GM12864 (cell line): ENCODE results near the gene CDK14.

ENCODE experiments used
- DNase-seq: peaks from one replicate; pipeline ENCODE4 v3.0.0-alpha.2; 2011; ENCODE audit warnings: low read depth
- H3K4me3 ChIP-seq: 2 replicates; pipeline ENCODE4 v1.5.1; 2011; ENCODE audit warnings: mild to moderate bottlenecking, low read depth, low read length, control low read depth
- CTCF ChIP-seq: IDR thresholded peaks from 2 replicates; pipeline ENCODE4 v1.5.1; 2011; ENCODE audit warnings: low read depth, mild to moderate bottlenecking, moderate library complexity, low read length, control low read depth, inconsistent platforms; ENCODE audit errors: missing control alignments

CDK14 gene

DNA sequence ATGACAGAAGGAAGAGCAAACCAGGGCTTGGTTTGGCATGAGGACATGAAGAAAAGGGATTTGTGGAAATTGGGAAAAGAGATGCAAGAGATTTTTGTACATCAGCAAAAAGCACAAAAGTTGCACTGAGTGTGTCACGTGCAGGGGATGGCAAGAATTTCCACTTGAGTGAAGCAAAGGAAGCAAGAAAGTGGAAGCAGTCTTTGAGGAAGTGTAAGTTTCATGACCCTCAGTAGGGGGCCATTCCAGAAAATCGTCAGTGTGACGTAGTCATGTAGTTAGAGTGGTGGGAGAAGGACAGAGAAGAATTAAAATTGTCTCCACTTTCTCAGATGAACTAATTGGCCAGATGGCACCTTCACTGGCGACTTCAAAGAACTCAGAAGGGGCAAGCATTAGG, 544.9 kb downstream of the CDK14 start:
- TF ChIP-seq CTCF, result no peak
- no peak for DNase-seq
- no peak overlapping the region for H3K4me3 ChIP-seq

- H3K4me3 ChIP-seq, result no peak overlapping the region
- DNase-seq, result no peak
- TF ChIP-seq CTCF, result no peak
These were observed 546.6 kb downstream of the CDK14 start for GRCh38 chr7:91142743-91143142.

DNA sequence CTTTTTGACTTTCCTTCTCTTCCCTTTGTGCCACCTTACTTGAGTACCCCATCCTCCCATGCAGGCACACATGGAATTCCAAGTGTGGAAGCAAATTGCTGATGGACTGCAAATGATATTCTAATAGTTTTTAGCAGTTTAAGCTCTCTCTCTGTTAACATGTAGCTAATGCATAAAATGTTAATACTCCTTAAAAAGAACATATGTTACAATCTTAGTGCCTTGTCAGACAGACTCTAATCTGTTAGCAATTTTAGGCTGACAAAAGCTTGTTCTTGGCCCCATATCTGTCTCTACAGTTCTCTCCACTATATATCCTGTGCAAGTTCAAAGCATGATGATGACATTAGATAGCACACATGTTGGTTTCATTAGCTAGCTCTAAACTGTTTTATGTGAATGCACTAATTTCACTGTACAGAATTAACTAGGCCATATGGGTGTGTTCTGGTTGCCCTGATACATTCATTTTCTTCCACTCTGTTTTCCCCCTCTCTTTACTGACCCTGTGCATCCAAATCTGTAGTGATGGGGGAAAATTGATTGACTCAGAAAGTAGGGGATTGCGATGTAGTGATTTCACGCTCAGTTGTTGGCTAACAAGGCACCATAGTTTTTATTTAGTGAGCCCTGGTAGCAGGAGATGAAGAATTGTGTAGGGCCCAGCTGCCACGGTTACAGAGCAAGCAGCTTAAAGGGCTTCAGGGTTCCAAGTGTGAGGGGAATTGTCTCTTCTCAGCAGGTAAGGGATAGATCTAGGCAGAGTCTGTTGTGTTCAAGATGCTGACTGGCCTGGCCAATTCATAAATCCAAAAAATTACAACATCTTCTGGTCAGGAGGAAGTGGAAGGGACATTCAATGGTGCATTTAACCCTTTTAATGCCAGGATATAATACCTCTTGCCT, 553.5 kb downstream of the CDK14 start:
- DNase-seq, result no peak
- no peak overlapping the region for H3K4me3 ChIP-seq
- no peak for TF ChIP-seq CTCF

GRCh38 chr7:91151916-91152315, 555.8 kb downstream of the CDK14 start:
- H3K4me3 ChIP-seq, result no peak overlapping the region
- no peak for DNase-seq
- TF ChIP-seq CTCF, result no peak

GRCh38 chr7:91156316-91157185, 560.4 kb downstream of the CDK14 start:
- H3K4me3 ChIP-seq, result no peak overlapping the region
- DNase-seq, result no peak
- TF ChIP-seq CTCF, result no peak

DNA sequence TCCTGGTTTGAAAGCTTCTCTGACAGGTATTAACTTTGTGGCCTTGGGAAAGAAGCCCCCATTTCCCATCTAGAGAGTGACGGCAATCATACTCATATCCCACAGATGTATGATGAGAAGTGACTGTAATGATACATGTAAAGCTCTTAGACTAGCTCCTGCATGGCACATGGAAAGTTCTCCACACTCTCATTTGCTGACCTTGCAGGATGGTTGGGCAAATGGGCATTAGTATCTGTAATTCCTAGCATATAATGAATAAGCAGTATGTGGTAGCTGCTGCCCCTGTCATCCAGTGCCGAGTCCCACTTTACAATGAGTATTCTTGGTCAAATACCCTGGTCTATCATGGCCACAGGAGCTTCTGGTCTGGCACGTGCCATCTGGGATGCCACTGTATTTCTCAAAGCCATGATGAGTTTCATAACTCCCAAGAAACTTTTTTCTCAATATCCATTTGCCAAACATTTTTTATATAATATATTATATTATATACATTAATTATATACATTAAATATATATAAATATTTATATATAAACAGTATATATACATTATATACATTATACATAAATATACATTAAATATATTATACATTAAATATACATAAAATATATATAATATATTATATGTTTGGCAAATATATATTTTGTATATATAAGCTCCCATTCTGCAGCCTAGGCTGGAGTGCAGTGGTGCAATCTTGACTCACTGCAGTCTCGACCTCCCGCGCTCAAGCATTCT, 561.6 kb downstream of the CDK14 start:
- TF ChIP-seq CTCF, result no peak
- H3K4me3 ChIP-seq, result no peak overlapping the region
- DNase-seq, result no peak
